Activated CD4-positive, alpha-beta memory T cell treated with anti-CD3 and anti-CD28 coated beads for 36 hours (primary cell): Measurements from ENCODE around the gene MALRD1. TPM values are rescaled to one million over a fixed set of nuclear protein-coding genes. Genes with fewer than 3 reads are reported as not detected.

Experiments
- CTCF ChIA-PET: fragments of 350-600 bp; sonication (Branson Sonifier 250); formaldehyde crosslinking; loops from one replicate; lab custom pipeline; 2021; ENCODE audit warnings: antibody characterized with exemption, inconsistent platforms; lab: Charles Lee
- POLR2A ChIA-PET: fragments of 350-600 bp; sonication (Branson Sonifier 250); formaldehyde crosslinking; loops from one replicate; lab custom pipeline; 2021; ENCODE audit warnings: antibody characterized with exemption; lab: Charles Lee
- DNase-seq: peaks from one replicate; pipeline ENCODE4 v3.0.0-alpha.2; 2020
- H3K27ac Mint-ChIP-seq: one replicate; pipeline ENCODE4 v1.8.0; 2021; ENCODE audit warnings: mixed read lengths
- H3K27me3 Mint-ChIP-seq: one replicate; pipeline ENCODE4 v1.8.0; 2021; ENCODE audit warnings: mixed read lengths
- H3K36me3 Mint-ChIP-seq: one replicate; pipeline ENCODE4 v1.8.0; 2021; ENCODE audit warnings: mixed read lengths
- H3K4me1 Mint-ChIP-seq: one replicate; pipeline ENCODE4 v1.8.0; 2021; ENCODE audit warnings: low read depth, mixed read lengths
- H3K4me3 Mint-ChIP-seq: one replicate; pipeline ENCODE4 v1.8.0; 2021; ENCODE audit warnings: mild to moderate bottlenecking, mixed read lengths
- H3K9me3 Mint-ChIP-seq: one replicate; pipeline ENCODE4 v1.8.0; 2021; ENCODE audit warnings: mixed read lengths
- intact Hi-C: fragments of 100-400 bp; cut with micrococcal nuclease; formaldehyde crosslinking; loops from one replicate; pipeline ENCODE4 v1.15.1; 2023
- total RNA-seq, 2 experiments: library from RNA; stranded (reverse); gene quantifications; one replicate each; pipeline ENCODE4 v1.2.3, GENCODE V29; 2021

Gene MALRD1
- total RNA-seq, 2 experiments from 2014 or later, result not detected

GRCh38 chr10:19119191-19119590 lies 70.6 kb downstream of the MALRD1 start:
- Mint-ChIP-seq H3K4me3 (no peak overlapping the region), H3K9me3 (peaks cover 12% of the 10 kb centered on the region), H3K4me1 (no peaks in the 10 kb centered on the region), H3K27ac (no peak overlapping the region), H3K27me3 (no peaks in the 10 kb centered on the region), H3K36me3 (no peaks in the 10 kb centered on the region)
- no peak for DNase-seq
- intact Hi-C loops, result no loop called here
- ChIA-PET POLR2A (no interaction called here), CTCF (no interaction called here)

- no peak for DNase-seq
- H3K9me3 Mint-ChIP-seq, result peaks cover 14% of the 10 kb centered on the region
- CTCF ChIA-PET, result no interaction called here
- no peak overlapping the region for H3K4me3 Mint-ChIP-seq
- H3K27me3 Mint-ChIP-seq, result no peaks in the 10 kb centered on the region
- no peak overlapping the region for H3K27ac Mint-ChIP-seq
- POLR2A ChIA-PET, result no interaction called here
- intact Hi-C loops, result no loop called here
- no peaks in the 10 kb centered on the region for H3K36me3 Mint-ChIP-seq
- no peaks in the 10 kb centered on the region for H3K4me1 Mint-ChIP-seq
These were observed 71.8 kb downstream of the MALRD1 start for GRCh38 chr10:19120381-19120908.

DNA sequence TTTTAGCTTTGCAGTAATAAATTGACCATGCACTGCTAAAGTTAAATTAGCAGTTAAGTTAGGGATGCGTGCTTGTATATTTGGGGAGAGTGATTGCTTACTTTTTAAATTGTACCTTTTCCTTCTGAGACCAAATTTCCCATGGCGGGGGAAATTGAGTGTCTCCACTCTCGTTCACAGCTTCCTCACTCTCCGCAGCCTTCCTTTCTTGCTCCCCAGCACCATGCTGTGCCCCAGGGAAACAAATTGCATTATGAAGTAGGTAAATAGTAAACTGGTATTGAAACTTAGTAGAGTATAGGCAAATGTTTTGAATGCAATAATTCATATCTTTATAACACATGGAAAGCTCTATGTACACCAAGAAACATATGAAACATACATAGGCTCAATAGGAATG lies 85.4 kb downstream of the MALRD1 start:
- Mint-ChIP-seq H3K4me1 (no peaks in the 10 kb centered on the region), H3K36me3 (no peaks in the 10 kb centered on the region), H3K9me3 (peaks cover 3% of the 10 kb centered on the region), H3K27me3 (no peaks in the 10 kb centered on the region), H3K4me3 (no peak overlapping the region), H3K27ac (no peak overlapping the region)
- DNase-seq, result no peak
- POLR2A ChIA-PET, result no interaction called here
- intact Hi-C loops, result no loop called here
- CTCF ChIA-PET, result no interaction called here

DNA sequence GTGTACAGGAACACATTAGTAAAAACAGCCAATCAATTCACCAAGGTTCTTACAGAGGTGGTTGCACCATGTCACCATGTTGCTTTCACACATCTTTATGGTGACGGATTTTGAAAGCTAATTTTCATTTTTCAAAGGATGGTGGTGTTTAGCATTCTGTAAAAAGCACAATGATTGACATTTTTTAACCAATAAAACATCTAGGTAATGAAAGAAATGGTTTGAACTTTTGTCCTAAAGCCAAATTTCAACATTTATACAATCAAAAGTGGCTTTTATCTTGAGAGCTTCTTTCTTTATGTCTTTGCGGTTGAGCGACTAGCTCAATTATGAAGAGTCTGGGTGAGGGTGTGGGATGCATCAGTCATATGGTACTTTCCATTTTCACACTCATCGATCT lies 94.4 kb downstream of the MALRD1 start:
- Mint-ChIP-seq H3K4me3 (no peak overlapping the region), H3K27me3 (no peaks in the 10 kb centered on the region), H3K9me3 (peaks cover 10% of the 10 kb centered on the region), H3K36me3 (no peaks in the 10 kb centered on the region), H3K27ac (no peak overlapping the region), H3K4me1 (no peaks in the 10 kb centered on the region)
- ChIA-PET POLR2A (interaction anchor here (0.5 kb wide), 1 partner anchor 1448 kb away, joined by 3 read pairs; no protein-coding TSS in a partner anchor), CTCF (no interaction called here)
- intact Hi-C loops, result no loop called here
- DNase-seq, result no peak

GRCh38 chr10:19144206-19144605 lies 95.6 kb downstream of the MALRD1 start:
- no peaks in the 10 kb centered on the region for H3K27me3 Mint-ChIP-seq
- ChIA-PET POLR2A (no interaction called here), CTCF (no interaction called here)
- H3K9me3 Mint-ChIP-seq, result peaks cover 11% of the 10 kb centered on the region
- H3K4me3 Mint-ChIP-seq, result no peak overlapping the region
- intact Hi-C loops, result no loop called here
- no peak overlapping the region for H3K27ac Mint-ChIP-seq
- no peaks in the 10 kb centered on the region for H3K36me3 Mint-ChIP-seq
- no peak for DNase-seq
- H3K4me1 Mint-ChIP-seq, result no peaks in the 10 kb centered on the region

- Mint-ChIP-seq H3K36me3 (no peaks in the 10 kb centered on the region), H3K27me3 (no peaks in the 10 kb centered on the region), H3K4me1 (no peaks in the 10 kb centered on the region), H3K27ac (no peak overlapping the region), H3K4me3 (no peak overlapping the region), H3K9me3 (peaks cover 3% of the 10 kb centered on the region)
- DNase-seq, result no peak
- POLR2A ChIA-PET, result no interaction called here
- CTCF ChIA-PET, result no interaction called here
- intact Hi-C loops, result no loop called here
These were observed 105.8 kb downstream of the MALRD1 start for GRCh38 chr10:19154375-19154774.

- Mint-ChIP-seq H3K36me3 (no peaks in the 10 kb centered on the region), H3K4me1 (no peaks in the 10 kb centered on the region), H3K9me3 (no peaks in the 10 kb centered on the region), H3K4me3 (no peak overlapping the region), H3K27me3 (no peaks in the 10 kb centered on the region), H3K27ac (no peak overlapping the region)
- ChIA-PET POLR2A (no interaction called here), CTCF (no interaction called here)
- intact Hi-C loops, result no loop called here
- no peak for DNase-seq
These were observed 109.8 kb downstream of the MALRD1 start for GRCh38 chr10:19158358-19158757.

- no peak for DNase-seq
- no peak overlapping the region for H3K4me3 Mint-ChIP-seq
- ChIA-PET CTCF (no interaction called here), POLR2A (no interaction called here)
- intact Hi-C loops, result no loop called here
- no peaks in the 10 kb centered on the region for H3K9me3 Mint-ChIP-seq
- H3K36me3 Mint-ChIP-seq, result no peaks in the 10 kb centered on the region
- no peak overlapping the region for H3K27ac Mint-ChIP-seq
- no peaks in the 10 kb centered on the region for H3K4me1 Mint-ChIP-seq
- H3K27me3 Mint-ChIP-seq, result no peaks in the 10 kb centered on the region
These were observed 110.3 kb downstream of the MALRD1 start for GRCh38 chr10:19158870-19159269.

GRCh38 chr10:19164461-19164860 lies 115.9 kb downstream of the MALRD1 start:
- Mint-ChIP-seq H3K27ac (no peak overlapping the region), H3K27me3 (no peaks in the 10 kb centered on the region), H3K9me3 (peaks cover 5% of the 10 kb centered on the region), H3K4me1 (no peaks in the 10 kb centered on the region), H3K4me3 (no peak overlapping the region), H3K36me3 (no peaks in the 10 kb centered on the region)
- CTCF ChIA-PET, result no interaction called here
- intact Hi-C loops, result no loop called here
- POLR2A ChIA-PET, result no interaction called here
- no peak for DNase-seq

DNA sequence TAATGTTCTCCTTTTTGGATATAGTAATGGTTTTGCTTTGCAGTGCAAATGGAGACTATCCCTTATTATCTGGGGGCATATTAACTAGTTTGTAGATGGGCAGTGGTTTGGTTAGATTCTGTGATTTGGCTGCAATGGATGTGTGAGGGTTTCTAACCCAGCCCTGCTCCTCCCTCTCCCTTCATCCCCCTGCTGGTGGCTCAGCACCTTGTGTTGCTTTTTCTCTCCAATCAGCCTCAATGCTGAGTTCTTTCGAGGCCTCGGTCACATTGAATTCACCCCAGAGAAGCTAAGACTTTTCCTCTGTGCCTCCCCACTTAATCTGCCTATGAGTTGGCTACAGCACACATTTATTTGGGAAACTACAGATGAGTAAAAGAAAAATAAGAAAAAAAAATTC lies 120.0 kb downstream of the MALRD1 start:
- intact Hi-C loops, result no loop called here
- no peak for DNase-seq
- ChIA-PET CTCF (no interaction called here), POLR2A (no interaction called here)
- Mint-ChIP-seq H3K4me1 (no peaks in the 10 kb centered on the region), H3K36me3 (no peaks in the 10 kb centered on the region), H3K4me3 (no peak overlapping the region), H3K9me3 (peaks cover 5% of the 10 kb centered on the region), H3K27me3 (no peaks in the 10 kb centered on the region), H3K27ac (no peak overlapping the region)

GRCh38 chr10:19169041-19169440 lies 120.4 kb downstream of the MALRD1 start:
- peaks cover 5% of the 10 kb centered on the region for H3K9me3 Mint-ChIP-seq
- POLR2A ChIA-PET, result no interaction called here

GRCh38 chr10:19169684-19170083 lies 121.1 kb downstream of the MALRD1 start:
- no peaks in the 10 kb centered on the region for H3K36me3 Mint-ChIP-seq
- CTCF ChIA-PET, result no interaction called here
- peaks cover 5% of the 10 kb centered on the region for H3K9me3 Mint-ChIP-seq
- POLR2A ChIA-PET, result no interaction called here
- no peak for DNase-seq
- no peaks in the 10 kb centered on the region for H3K27me3 Mint-ChIP-seq
- intact Hi-C loops, result no loop called here
- H3K27ac Mint-ChIP-seq, result no peak overlapping the region
- H3K4me3 Mint-ChIP-seq, result no peak overlapping the region
- no peaks in the 10 kb centered on the region for H3K4me1 Mint-ChIP-seq

More at GRCh38 chr10:19169041-19169440, 120.4 kb downstream of the MALRD1 start:
- CTCF ChIA-PET, result no interaction called here
- Mint-ChIP-seq H3K4me1 (no peaks in the 10 kb centered on the region), H3K4me3 (no peak overlapping the region), H3K27me3 (no peaks in the 10 kb centered on the region), H3K36me3 (no peaks in the 10 kb centered on the region), H3K27ac (no peak overlapping the region)
- intact Hi-C loops, result no loop called here
- DNase-seq, result no peak

DNA sequence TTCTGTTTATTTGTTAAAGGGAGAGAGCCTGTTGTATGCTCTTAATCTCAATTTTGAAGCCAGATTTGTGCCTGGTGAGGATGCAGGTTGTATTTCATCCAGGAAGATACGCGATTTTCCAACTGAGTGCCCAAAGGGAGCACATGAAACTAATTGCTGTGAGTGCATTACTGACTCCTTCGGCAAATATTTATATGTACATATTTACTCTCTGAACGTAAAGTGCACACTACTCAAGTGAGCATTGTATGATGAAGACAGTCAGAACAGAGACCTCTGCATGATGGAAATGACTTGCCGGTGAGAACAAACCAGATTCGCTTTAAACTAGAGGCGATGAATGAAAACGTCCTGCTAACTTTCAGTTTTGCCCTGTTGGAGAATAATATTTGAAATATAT lies 130.1 kb downstream of the MALRD1 start:
- ChIA-PET POLR2A (no interaction called here), CTCF (no interaction called here)
- H3K4me1 Mint-ChIP-seq, result no peaks in the 10 kb centered on the region
- intact Hi-C loops, result no loop called here
- no peaks in the 10 kb centered on the region for H3K36me3 Mint-ChIP-seq
- peaks cover 7% of the 10 kb centered on the region for H3K9me3 Mint-ChIP-seq
- no peaks in the 10 kb centered on the region for H3K27me3 Mint-ChIP-seq
- H3K27ac Mint-ChIP-seq, result no peak overlapping the region
- no peak overlapping the region for H3K4me3 Mint-ChIP-seq
- DNase-seq, result no peak
